ENCODE results near the gene GALNT7. TPM values are rescaled to one million over a fixed set of nuclear protein-coding genes. Genes with fewer than 3 reads are reported as not detected.

Gene GALNT7
- total and polyA plus RNA-seq, 2 of the 13 experiments (the other 11 are each of a cell fraction or from before 2014, with no cell fraction given): 0.08 to 0.13 TPM

- CTCF ChIA-PET (ENCODE audit: low intra/inter-chr PET ratio, low total read pairs): no interaction called here
- Histone ChIP-seq H3K9ac (ENCODE audit: insufficient read depth, low read depth, low read length) (no peak overlapping the region), H3K4me3 (replicated peaks in 1 of 3; ENCODE audit: insufficient read depth in 1 of 3, low read depth in 2 of 3, low read length in 3 of 3) (no peak overlapping the region), H3K27me3 (ENCODE audit: control insufficient read depth in 1 of 2, insufficient read depth in 2 of 2, low read length in 2 of 2) (no peaks in the 10 kb centered on the region), H3K9me3 (ENCODE audit: low read length) (no peaks in the 10 kb centered on the region), H3K4me1 (ENCODE audit: insufficient read depth, low read length) (no peaks in the 10 kb centered on the region), H3K36me3 (replicated peaks in 1 of 2; ENCODE audit: control insufficient read depth in 1 of 2, insufficient read depth in 2 of 2, low read length in 2 of 2) (no peaks in the 10 kb centered on the region), H2AFZ (ENCODE audit: low read length) (no peak overlapping the region), H3K4me2 (ENCODE audit: low read depth, low read length) (no peak overlapping the region), H4K20me1 (ENCODE audit: insufficient read depth, low read length) (no peaks in the 10 kb centered on the region), H3K79me2 (ENCODE audit: insufficient read depth, low read length) (no peaks in the 10 kb centered on the region), H3K27ac (ENCODE audit: extremely low read length, insufficient read depth, low read length) (no peak overlapping the region)
- intact Hi-C loops (cut with micrococcal nuclease; ENCODE audit: unreplicated experiment) (no loop called here), in situ Hi-C loops (cut with HindIII; ENCODE audit: extremely low pct_ligation_motif_present, low pct_unique_long_range_greater_than_20kb) (no loop called here)
- DNase-seq (ENCODE audit: low spot score) (no peak), ATAC-seq (no peak), FAIRE-seq (no peak)
- WGBS (ENCODE audit: low lambda C conversion rate): 8% methylated on average over 7 of the region's 7 CpGs
- BruUV-seq (replicated peaks): no TSS peak
- POLR2A ChIA-PET: no interaction called here
- TF ChIP-seq HOXA7 (CRISPR knock-in tag; IDR thresholded peaks at IDR 0.05) (no peak), ZNF326 (CRISPR knock-in tag; IDR thresholded peaks at IDR 0.05; ENCODE audit: borderline replicate concordance) (no peak), SRSF9 (IDR thresholded peaks at IDR 0.05; ENCODE audit: borderline replicate concordance, insufficient read depth, low read depth, low read length, poor library complexity, severe bottlenecking) (no peak), ZFP90 (CRISPR knock-in tag; IDR thresholded peaks at IDR 0.05; ENCODE audit: borderline replicate concordance) (no peak), ZNF282 (IDR thresholded peaks at IDR 0.05; ENCODE audit: partially characterized antibody) (no peak), FOXK1 (CRISPR knock-in tag; IDR thresholded peaks at IDR 0.05; ENCODE audit: borderline replicate concordance, low read depth) (no peak), ZNF430 (CRISPR knock-in tag; IDR thresholded peaks at IDR 0.05) (no peak), ZNF780A (CRISPR knock-in tag; IDR thresholded peaks at IDR 0.05) (no peak), ZNF878 (CRISPR knock-in tag; IDR thresholded peaks at IDR 0.05) (no peak), RELA (CRISPR knock-in tag; IDR thresholded peaks at IDR 0.05) (no peak), ZNF891 (CRISPR knock-in tag; IDR thresholded peaks at IDR 0.05) (no peak), PHF21A (CRISPR knock-in tag; IDR thresholded peaks at IDR 0.05) (no peak), CHCHD3 (CRISPR knock-in tag; IDR thresholded peaks at IDR 0.05) (no peak), SPEN (CRISPR knock-in tag; IDR thresholded peaks at IDR 0.05; ENCODE audit: low read depth) (no peak)
- TF ChIP-seq, protein P1, sequence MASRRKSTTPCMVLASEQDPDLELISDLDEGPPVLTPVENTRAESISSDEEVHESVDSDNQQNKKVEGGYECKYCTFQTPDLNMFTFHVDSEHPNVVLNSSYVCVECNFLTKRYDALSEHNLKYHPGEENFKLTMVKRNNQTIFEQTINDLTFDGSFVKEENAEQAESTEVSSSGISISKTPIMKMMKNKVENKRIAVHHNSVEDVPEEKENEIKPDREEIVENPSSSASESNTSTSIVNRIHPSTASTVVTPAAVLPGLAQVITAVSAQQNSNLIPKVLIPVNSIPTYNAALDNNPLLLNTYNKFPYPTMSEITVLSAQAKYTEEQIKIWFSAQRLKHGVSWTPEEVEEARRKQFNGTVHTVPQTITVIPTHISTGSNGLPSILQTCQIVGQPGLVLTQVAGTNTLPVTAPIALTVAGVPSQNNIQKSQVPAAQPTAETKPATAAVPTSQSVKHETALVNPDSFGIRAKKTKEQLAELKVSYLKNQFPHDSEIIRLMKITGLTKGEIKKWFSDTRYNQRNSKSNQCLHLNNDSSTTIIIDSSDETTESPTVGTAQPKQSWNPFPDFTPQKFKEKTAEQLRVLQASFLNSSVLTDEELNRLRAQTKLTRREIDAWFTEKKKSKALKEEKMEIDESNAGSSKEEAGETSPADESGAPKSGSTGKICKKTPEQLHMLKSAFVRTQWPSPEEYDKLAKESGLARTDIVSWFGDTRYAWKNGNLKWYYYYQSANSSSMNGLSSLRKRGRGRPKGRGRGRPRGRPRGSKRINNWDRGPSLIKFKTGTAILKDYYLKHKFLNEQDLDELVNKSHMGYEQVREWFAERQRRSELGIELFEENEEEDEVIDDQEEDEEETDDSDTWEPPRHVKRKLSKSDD (CRISPR knock-in tag; IDR thresholded peaks at IDR 0.05; ENCODE audit: low read depth): no peak
- TF ChIP-seq, protein P2, sequence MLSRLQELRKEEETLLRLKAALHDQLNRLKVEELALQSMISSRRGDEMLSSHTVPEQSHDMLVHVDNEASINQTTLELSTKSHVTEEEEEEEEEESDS (CRISPR knock-in tag; IDR thresholded peaks at IDR 0.05; ENCODE audit: borderline replicate concordance): no peak
- TF ChIP-seq, protein P3, sequence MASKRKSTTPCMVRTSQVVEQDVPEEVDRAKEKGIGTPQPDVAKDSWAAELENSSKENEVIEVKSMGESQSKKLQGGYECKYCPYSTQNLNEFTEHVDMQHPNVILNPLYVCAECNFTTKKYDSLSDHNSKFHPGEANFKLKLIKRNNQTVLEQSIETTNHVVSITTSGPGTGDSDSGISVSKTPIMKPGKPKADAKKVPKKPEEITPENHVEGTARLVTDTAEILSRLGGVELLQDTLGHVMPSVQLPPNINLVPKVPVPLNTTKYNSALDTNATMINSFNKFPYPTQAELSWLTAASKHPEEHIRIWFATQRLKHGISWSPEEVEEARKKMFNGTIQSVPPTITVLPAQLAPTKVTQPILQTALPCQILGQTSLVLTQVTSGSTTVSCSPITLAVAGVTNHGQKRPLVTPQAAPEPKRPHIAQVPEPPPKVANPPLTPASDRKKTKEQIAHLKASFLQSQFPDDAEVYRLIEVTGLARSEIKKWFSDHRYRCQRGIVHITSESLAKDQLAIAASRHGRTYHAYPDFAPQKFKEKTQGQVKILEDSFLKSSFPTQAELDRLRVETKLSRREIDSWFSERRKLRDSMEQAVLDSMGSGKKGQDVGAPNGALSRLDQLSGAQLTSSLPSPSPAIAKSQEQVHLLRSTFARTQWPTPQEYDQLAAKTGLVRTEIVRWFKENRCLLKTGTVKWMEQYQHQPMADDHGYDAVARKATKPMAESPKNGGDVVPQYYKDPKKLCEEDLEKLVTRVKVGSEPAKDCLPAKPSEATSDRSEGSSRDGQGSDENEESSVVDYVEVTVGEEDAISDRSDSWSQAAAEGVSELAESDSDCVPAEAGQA (IDR thresholded peaks at IDR 0.05; ENCODE audit: low read depth): no peak
- TF ChIP-seq, protein P3 (CRISPR knock-in tag; IDR thresholded peaks at IDR 0.05; ENCODE audit: borderline replicate concordance): no peak
Observed at GRCh38 chr4:173188648-173189047, 20.0 kb downstream of the GALNT7 start.

All from HepG2 (cell line).